HK-2 (cell line): ENCODE measurements around the gene ASMT.
"Not testable (repeated sequence)": the region's sequence is repeated elsewhere in the genome, so short reads cannot be mapped to it uniquely, and the experiment has no call there.

Experiments
- DNase-seq: peaks from one replicate; pipeline ENCODE4 v3.0.0-alpha.2; 2018; ENCODE audit not compliant: unreplicated experiment

The ASMT gene, protein sequence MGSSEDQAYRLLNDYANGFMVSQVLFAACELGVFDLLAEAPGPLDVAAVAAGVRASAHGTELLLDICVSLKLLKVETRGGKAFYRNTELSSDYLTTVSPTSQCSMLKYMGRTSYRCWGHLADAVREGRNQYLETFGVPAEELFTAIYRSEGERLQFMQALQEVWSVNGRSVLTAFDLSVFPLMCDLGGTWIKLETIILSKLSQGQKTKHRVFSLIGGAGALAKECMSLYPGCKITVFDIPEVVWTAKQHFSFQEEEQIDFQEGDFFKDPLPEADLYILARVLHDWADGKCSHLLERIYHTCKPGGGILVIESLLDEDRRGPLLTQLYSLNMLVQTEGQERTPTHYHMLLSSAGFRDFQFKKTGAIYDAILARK

GRCh38 chrX:1614927-1615326 lies at the start of gene ASMT:
TSS of gene ASMT (plus strand) at chrX:1615059. CDS start at chrX:1615200, 141 bp downstream.
- no peak for DNase-seq

- DNase-seq, result not testable (repeated sequence)
Observed at GRCh38 chrX:1574181-1574580, 40.7 kb upstream of the ASMT start.

GRCh38 chrX:1576201-1576992 lies 38.5 kb upstream of the ASMT start:
- no peak for DNase-seq

DNA sequence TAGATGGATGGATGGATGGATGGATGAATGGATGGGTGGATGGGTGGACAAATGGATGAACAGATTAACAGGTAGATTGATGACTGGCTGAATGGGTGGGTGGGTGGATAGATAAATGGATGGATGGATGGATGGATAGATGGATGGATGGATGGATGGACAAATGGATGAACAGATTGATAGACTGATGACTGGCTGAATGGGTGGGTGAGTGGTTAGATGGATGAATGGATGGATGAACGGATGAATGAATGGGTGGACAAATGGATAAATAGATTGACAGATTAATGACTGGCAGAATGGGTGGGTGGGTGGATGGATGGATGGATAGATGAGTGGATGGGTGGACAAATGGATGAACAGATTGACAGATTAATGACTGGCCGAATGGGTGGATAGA lies 37.0 kb upstream of the ASMT start:
- DNase-seq, result no peak

DNA sequence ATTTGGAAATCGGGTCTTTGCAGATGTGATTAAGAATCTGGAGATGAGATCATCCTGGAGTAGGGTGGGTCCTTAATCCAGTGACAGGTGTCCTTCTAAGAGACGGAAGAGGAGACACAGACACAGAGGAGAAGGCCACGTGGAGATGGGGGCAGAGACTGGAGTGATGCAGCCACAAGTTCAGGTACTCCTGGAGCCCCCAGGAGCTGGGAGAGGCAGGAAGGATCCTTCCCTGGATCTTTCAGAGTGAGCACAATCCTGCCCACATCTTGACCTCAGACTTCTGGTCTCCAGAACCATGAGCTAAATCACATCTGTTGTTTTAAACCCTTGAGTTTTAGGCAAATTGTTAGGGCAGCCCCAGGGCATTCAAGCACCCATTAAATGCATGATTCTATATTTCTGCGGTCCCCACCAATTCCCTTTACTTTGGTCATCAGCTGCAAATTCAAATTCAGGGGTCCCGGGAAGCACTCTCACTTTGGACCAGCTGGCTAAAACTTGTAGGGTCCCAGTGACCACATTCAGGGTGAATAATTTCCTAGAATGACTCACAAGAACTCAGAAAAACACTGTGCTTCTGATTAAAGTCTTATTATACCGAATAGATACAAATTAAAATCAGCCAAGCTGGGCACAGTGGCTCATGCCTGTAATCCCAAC lies 36.2 kb upstream of the ASMT start:
- no peak for DNase-seq

GRCh38 chrX:1581132-1581531 lies 33.7 kb upstream of the ASMT start:
- peak; percentile 38 for DNase-seq

- DNase-seq, result no peak
Observed at GRCh38 chrX:1582686-1583437, 32.0 kb upstream of the ASMT start.

DNA sequence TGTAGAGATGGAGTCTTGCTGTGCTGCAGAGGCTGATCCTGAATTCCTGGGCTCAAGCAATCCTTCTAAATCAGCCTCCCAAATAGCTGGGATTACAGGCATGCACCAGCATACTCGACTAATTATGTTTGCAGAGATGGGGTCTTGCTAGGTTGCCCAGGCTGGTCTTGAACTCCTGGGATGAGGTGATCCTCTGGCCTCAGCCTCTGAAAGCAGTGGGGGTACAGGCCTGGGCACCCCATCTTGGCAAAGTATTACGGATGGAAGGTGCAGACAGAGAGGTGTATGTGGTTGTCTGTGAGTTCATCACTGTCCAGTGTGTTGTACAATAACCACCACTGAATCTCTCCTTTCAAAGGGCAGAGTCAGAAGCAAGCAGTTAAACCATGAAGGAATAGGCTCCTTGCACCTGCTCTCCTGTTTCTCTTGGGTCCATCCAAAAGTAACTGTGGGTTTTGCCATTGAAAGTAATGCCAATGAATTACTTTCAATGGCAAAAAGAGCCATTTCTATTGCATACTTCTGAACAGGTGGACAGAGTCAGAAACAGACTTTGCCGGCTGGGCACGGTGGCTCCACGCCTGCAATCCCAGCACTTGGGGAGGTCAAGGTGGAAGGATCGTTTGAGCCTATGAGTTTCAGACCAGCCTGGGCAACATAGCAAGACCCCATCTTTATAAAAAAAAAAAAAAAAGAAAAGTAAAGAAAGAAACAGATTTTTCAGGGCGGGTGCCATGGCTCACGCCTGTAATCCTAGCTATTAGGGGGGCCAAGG lies 30.4 kb upstream of the ASMT start:
- DNase-seq, result no peak

DNA sequence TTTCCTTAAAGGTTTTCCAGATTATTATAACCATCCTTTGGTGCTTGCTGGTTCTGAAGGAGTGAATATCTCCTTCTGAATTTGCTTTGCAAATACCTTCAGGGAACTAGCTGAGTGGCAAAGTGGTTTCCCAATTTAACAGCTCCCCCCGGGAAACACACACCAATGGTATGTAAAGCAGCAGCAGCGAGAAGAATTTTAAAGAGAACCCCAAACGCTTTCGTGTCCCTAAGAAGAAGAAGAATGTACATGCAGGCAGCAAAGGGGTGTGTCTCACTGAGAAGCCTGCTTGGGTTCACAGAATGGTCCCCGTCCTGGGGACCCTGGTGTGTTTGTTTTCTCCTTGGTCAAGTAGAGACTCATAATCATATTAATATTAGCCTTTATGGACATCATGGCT lies 27.7 kb upstream of the ASMT start:
- no peak for DNase-seq

DNA sequence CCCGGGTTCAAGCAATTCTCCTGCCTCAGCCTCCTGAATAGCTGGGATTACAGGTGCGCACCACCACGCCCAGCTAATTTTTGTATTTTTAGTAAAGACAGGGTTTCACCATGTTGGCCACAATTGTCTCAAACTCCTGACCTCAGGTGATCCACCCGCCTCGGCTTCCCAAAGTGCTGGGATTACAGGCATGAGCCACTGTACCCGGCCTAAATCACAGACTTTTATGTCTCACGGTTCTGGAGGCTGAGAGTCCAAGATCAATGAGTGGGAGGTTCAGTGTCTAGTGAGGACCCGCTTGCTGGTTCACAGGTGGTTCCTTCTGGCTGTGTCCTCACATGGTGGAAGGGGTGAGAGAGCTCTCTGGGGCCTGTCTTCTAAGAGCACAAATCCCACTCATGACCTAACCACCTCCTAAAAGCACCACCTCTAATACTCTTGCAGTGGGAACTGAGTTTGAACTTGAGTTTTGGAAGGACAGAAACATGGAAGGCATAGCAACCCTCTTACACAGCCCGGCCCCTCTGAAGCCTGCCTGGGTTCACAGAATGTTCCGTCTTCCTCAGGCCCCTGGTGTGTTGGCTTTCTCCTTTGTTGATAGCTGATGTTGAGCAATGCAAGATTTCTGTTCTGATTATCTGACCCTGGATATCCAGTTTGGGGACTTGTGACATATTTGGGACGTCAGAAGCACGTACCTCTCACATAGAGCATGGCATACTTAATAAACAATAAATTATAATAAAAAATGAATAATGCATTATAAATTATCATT lies 25.3 kb upstream of the ASMT start:
- no peak for DNase-seq

DNA sequence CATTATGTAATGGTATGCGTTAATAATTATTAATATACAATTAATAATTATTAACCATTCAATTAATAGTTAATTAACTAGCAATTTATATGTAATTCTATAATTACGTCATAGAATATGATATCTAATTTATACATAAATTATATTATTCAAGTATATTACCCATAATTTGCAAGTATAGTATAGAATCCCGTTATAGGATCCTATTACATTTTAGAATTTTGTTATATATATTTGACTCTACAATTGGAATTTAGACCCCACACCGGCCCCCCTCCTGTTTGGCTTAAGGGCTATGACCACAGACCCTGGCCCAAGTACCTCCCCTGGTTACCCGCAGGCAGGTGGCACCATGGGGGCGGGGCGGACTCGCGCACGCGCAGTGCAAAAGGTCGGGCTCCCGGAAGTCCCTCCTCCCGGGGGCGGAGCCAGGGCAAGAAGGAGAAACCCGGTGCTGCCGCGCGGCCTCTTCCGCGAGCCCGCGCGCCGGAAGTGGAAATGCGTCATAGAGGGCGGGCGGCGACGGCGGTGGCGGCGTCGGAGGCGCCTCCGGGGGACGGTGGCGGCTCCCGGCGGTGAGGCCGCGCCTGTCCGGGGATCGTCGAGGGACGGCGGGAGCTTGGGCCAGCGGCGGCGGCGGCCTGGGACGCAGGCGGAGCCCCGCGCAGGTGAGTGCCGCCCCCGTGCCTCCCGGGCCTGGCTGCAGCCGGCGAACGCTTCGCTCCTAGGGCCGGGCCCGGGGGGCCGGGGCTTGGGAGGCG lies 23.6 kb upstream of the ASMT start, which contains the start of gene AKAP17A:
Gene AKAP17A, plus strand, starts transcription at position 503 of the 761 bp plus-strand sequence. CDS start 1,859 bp downstream, outside the sequence.
- DNase-seq, result peak; percentile 94

GRCh38 chrX:1591863-1592469 lies 22.9 kb upstream of the ASMT start:
- DNase-seq, result no peak

GRCh38 chrX:1592470-1593142 lies 22.3 kb upstream of the ASMT start:
- peak; percentile 54 for DNase-seq

DNA sequence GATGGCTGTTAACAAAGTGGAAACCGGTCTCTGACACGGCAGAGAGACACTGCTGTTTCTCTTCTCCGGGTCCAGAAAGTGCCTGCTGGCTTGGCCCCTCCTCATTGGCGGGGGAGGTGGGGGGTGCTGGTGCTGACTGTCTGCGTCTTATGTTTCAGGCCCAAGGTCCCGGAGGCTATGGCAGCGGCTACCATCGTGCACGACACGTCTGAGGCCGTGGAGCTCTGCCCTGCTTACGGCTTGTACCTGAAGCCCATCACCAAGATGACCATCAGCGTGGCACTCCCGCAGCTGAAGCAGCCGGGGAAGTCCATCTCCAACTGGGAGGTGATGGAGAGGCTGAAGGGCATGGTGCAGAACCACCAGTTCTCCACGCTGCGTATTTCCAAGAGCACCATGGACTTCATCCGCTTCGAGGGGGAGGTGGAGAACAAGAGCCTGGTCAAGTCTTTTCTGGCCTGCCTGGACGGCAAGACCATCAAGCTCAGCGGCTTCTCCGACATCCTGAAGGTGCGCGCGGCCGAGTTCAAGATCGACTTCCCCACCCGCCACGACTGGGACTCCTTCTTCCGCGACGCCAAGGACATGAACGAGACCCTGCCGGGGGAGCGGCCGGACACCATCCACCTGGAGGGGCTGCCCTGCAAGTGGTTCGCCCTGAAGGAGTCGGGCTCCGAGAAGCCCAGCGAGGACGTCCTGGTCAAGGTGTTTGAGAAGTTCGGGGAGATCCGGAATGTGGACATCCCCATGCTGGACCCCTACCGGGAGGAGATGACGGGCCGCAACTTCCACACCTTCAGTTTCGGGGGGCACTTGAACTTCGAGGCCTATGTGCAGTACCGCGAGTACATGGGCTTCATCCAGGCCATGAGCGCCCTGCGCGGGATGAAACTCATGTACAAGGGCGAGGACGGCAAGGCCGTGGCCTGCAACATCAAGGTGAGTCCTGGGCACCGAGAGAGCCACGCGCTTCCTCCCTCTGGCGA lies 21.3 kb upstream of the ASMT start:
- no peak for DNase-seq

DNA sequence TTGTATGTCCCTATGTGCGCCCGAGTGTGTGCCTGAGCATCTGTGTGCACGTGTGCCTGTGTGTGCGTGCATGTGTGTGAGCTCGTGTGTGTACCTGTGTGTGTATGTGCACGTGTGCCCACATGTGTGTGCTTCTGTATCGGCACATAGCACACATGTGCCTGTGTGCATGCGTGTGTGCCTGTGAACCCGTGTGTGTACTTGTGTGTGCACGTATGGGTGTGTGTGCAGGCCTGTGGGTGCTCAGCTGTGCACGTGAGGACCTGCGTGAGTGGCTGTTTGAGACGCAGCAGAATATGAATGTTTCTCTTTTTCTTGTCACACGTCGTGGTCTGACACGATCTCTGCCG lies 19.2 kb upstream of the ASMT start:
- DNase-seq, result no peak

DNA sequence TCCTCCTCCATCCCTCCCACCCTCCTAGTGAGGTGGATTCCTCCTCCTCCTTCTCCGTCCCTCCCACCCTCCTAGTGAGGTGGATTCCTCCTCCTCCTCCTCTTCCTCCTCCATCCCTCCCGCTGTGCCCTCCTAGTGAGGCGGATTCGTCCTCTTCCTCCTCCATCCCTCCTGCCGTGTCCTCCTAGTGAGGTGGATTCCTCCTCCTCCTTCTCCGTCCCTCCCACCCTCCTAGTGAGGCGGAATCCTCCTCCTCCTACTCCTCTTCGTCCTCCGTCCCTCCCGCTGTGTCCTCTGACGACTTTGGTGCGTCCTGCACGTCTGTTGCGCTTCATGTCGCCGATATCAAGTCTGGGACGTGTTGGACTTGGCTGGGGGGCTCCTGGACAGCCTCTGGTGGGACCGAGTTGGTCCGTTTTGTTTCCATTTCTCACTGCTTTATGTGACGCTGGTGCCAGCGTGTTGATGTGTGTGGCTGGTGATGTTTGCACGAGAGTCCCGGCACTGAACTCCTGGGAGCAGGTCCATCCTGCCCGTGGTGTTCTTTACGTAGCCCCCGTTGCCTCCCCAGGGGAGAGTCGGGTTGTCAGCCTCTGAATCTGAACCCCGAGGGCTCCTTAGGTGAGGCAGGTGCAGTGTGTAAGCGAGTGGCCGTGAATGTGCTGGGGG lies 18.0 kb upstream of the ASMT start:
- no peak for DNase-seq
